Stimulated activated CD8-positive, alpha-beta memory T cell treated with anti-CD3 and anti-CD28 coated beads, Interleukin-15, amount 100 ng/mL, for 4 hours (primary cell): ENCODE measurements around the gene KIF1B.
A peak's percentile ranks its signal among the peaks of the same experiment; 100 is the strongest.
"Not testable (repeated sequence)": the region's sequence is repeated elsewhere in the genome, so short reads cannot be mapped to it uniquely, and the experiment has no call there.

Source experiments
- DNase-seq, 2 donors: peaks; one replicate each; pipeline ENCODE4 v3.0.0-alpha.2; 2020; ENCODE audit warnings: low read depth in 2 of 2

Gene KIF1B

GRCh38 chr1:10387677-10388386 lies 177.5 kb downstream of the KIF1B start:
- DNase-seq: no peak

- DNase-seq: no peak
These were observed 178.0 kb downstream of the KIF1B start for GRCh38 chr1:10388387-10388715.

GRCh38 chr1:10389271-10389973 lies 179.1 kb downstream of the KIF1B start:
- no peak for DNase-seq

DNA sequence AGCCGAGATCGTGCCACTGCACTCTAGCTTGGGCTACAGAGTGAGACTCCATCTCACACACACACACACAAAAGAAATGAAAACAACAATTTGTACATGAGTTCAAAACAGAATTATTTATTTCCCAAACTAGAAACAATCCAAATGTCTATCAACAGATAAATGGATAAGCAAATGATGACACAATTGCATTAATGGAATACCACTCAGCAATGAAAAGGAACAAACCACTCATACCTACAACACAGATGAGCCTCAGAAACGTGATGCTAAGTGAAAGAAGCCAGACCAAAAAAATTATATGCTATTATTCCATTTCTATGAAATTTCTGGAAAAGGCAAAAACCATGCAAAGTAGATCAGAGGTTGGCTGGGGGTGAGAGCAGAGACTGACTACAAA lies 186.5 kb downstream of the KIF1B start:
- no peak for DNase-seq

- no peak for DNase-seq
These were observed 187.9 kb downstream of the KIF1B start for GRCh38 chr1:10398278-10398733.

GRCh38 chr1:10398734-10399443 lies 188.5 kb downstream of the KIF1B start, which contains the start of gene PGD:
Gene PGD, plus strand, starts transcription at chr1:10399064. Its CDS starts 54 bp downstream, at chr1:10399118.
- DNase-seq: peak; percentile 94 to 96

DNA sequence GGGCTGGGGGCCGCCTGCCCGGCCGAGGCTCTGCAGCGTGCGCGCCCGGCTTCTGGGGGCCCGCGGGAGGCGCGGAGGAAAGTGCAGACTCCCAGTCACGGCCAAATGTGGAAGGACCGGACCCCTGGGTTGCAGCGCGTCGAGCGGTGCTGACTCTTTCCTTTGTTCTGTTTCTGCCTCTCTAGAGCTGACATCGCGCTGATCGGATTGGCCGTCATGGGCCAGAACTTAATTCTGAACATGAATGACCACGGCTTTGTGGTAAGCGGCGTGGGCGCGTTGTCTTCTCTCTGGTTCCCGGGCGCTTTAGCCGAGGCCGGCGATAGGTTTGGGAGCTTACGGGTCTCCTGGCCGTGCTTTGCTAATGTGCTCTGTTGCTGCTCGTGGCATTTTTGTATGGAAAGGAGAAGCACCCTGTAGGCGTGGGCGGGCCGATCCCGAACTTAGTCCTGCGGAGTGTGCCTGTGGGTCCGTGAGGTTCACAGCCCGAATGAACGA lies 189.1 kb downstream of the KIF1B start:
- no peak for DNase-seq

- DNase-seq: no peak
These were observed 189.6 kb downstream of the KIF1B start for GRCh38 chr1:10400013-10400412.

GRCh38 chr1:10401281-10401680 lies 190.9 kb downstream of the KIF1B start:
- no peak for DNase-seq

DNA sequence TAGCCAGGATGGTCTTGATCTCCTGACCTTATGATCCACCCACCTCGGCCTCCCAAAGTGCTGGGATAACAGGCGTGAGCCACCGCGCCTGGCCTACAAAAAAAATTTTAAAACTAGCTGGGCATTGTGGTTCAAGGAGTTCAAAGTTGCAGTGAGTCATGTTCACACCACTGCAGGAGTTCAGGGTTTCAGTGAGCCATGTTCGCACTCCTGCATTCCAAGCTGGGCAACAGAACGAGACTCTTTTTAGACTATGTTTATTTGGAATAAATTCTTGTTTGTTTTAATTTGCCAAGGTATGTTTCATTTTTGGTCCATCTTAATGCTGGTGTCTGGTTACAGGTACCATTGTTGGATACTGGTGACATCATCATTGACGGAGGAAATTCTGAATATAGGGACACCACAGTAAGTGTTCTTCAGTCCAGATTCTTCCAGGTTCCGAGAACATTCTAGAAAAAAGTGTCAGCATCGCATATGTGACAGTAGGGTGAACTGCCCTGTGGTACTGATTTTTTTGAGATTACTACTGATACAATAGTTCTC lies 192.4 kb downstream of the KIF1B start:
- no peak for DNase-seq

- DNase-seq: no peak
These were observed 196.8 kb downstream of the KIF1B start for GRCh38 chr1:10407201-10407600.

- no peak for DNase-seq
These were observed 205.0 kb downstream of the KIF1B start for GRCh38 chr1:10415211-10415930.

DNA sequence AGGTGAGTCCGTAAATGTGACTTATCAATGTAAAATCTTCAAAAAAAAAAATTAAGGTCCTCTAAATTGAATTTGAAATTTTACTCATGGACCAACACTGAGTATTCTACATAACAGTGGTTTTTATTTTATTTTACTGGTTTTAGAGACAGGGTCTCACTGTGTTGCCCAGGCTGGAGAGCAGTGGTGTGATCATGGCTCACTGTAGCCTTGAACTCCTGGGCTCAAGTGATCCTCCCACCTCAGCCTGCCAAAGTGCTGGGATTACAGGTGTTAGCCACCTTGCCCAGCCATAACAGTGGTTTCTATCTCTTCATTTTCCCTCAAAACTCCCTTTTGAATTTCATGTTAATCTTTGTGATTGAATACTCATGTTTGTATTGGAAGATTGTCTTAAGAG lies 205.6 kb downstream of the KIF1B start:
- DNase-seq: not testable (repeated sequence)

DNA sequence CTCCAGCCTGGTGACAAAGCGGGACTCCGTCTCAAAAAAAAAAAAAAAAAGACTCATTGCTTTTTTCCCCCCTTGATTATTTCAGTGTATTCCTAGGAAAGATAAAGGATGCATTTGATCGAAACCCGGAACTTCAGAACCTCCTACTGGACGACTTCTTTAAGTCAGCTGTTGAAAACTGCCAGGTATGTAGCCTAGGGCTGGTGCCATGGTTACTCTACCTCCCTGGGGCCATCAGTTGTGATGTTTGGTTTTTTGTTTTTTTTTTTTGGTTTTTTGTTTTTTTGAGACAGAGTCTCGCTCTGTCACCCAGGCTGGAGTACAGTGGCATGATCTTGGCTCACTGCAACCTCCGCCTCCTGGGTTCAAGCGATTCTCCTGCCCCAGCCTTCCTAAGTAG lies 208.4 kb downstream of the KIF1B start:
- DNase-seq: not testable (repeated sequence)

- no peak for DNase-seq
These were observed 209.0 kb downstream of the KIF1B start for GRCh38 chr1:10419351-10419750.

DNA sequence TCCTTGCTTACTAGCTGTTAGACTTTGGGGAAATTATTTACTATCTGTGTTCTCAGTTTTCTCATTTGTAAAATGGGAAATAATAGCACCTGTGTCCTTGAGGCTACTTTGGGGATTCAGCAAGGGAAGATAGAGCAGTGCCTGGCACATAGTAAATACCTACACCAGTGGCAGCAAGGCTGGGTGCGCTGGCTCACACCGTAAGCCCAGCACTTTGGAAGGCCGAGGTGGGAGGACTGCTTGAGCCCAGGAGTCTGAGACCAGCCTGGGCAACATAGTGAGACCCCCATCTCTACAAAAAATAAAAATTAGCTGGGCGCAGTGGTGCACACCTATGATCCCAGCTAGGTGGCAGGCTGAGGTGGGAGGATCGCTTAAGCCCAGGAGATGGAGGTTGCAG lies 211.3 kb downstream of the KIF1B start:
- no peak for DNase-seq

DNA sequence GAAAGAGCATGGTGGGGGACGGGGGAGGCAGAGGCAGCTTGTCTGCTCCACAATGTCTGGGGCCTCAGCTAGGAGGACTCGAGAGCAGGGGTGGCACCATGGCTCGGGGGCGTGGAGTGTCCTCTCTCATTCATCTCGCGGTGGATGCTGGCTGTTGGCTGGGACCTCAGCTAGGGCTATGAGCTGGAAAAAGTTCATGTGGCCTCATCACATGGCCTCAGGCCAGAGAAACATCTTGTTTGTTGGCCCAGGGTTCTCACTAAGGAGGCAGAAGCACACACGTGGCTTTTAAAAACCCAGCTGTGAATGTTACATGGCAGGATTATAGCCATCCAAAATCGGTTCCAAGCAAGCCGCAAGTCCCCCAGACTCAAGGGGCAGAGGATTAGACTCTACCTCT lies 213.7 kb downstream of the KIF1B start:
- DNase-seq: no peak

- DNase-seq: no peak
These were observed 214.3 kb downstream of the KIF1B start for GRCh38 chr1:10424651-10425050.

GRCh38 chr1:10425826-10426534 lies 215.6 kb downstream of the KIF1B start:
- not testable (repeated sequence) for DNase-seq

DNA sequence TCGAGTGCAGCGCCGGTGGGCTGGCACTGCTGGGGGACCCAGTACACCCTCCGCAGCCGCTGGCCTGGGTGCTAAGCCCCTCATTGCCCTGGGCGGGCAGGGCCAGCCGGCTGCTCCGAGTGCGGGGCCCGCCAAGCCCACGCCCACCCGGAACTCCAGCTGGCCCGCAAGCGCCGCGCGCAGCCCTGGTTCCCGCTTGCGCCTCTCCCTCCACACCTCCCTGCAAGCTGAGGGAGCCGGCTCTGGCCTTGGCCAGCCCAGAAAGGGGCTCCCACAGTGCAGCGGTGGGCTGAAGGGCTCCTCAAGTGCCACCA lies 216.1 kb downstream of the KIF1B start:
- not testable (repeated sequence) for DNase-seq

GRCh38 chr1:10428984-10429383 lies 218.6 kb downstream of the KIF1B start:
- no peak for DNase-seq
